ENCODE results near the gene SKI.
"Not testable (repeated sequence)": the region's sequence is repeated elsewhere in the genome, so short reads cannot be mapped to it uniquely, and the experiment has no call there.

SKI gene

GRCh38 chr1:2322065-2322571 lies 94.0 kb downstream of the SKI start:
- POLR2A ChIA-PET = no interaction called here
- CTCF ChIA-PET = no interaction called here
- TF ChIP-seq, protein P1, sequence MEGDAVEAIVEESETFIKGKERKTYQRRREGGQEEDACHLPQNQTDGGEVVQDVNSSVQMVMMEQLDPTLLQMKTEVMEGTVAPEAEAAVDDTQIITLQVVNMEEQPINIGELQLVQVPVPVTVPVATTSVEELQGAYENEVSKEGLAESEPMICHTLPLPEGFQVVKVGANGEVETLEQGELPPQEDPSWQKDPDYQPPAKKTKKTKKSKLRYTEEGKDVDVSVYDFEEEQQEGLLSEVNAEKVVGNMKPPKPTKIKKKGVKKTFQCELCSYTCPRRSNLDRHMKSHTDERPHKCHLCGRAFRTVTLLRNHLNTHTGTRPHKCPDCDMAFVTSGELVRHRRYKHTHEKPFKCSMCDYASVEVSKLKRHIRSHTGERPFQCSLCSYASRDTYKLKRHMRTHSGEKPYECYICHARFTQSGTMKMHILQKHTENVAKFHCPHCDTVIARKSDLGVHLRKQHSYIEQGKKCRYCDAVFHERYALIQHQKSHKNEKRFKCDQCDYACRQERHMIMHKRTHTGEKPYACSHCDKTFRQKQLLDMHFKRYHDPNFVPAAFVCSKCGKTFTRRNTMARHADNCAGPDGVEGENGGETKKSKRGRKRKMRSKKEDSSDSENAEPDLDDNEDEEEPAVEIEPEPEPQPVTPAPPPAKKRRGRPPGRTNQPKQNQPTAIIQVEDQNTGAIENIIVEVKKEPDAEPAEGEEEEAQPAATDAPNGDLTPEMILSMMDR (IDR thresholded peaks at IDR 0.05; ENCODE audit: control extremely low read depth, extremely low read depth, low read depth, missing control alignments) = no peak
- DNase-seq (ENCODE audit: extremely low spot score) = no peak

- no peak for DNase-seq (ENCODE audit: extremely low spot score)
- POLR2A ChIA-PET = no interaction called here
- CTCF ChIA-PET = no interaction called here
Observed at GRCh38 chr1:2322581-2323211, 94.6 kb downstream of the SKI start.

GRCh38 chr1:2323451-2323974 lies 95.4 kb downstream of the SKI start:
- POLR2A ChIA-PET = no interaction called here

More at GRCh38 chr1:2322581-2323211, 94.6 kb downstream of the SKI start:
- TF ChIP-seq, protein P1 (IDR thresholded peaks at IDR 0.05; ENCODE audit: control extremely low read depth, extremely low read depth, low read depth, missing control alignments) = no peak

GRCh38 chr1:2324553-2325366 lies 96.6 kb downstream of the SKI start:
- TF ChIP-seq, protein P1 (IDR thresholded peaks at IDR 0.05; ENCODE audit: control extremely low read depth, extremely low read depth, low read depth, missing control alignments) = no peak
- ChIA-PET CTCF (no interaction called here), POLR2A (no interaction called here)
- no peak for DNase-seq (ENCODE audit: extremely low spot score)

More at GRCh38 chr1:2323451-2323974, 95.4 kb downstream of the SKI start:
- DNase-seq (ENCODE audit: extremely low spot score) = no peak
- TF ChIP-seq, protein P1 (IDR thresholded peaks at IDR 0.05; ENCODE audit: control extremely low read depth, extremely low read depth, low read depth, missing control alignments) = no peak
- CTCF ChIA-PET = no interaction called here

GRCh38 chr1:2326524-2326923 lies 98.4 kb downstream of the SKI start:
- TF ChIP-seq, protein P1 (IDR thresholded peaks at IDR 0.05; ENCODE audit: control extremely low read depth, extremely low read depth, low read depth, missing control alignments) = no peak
- ChIA-PET POLR2A (no interaction called here), CTCF (no interaction called here)
- DNase-seq (ENCODE audit: extremely low spot score) = no peak

DNA sequence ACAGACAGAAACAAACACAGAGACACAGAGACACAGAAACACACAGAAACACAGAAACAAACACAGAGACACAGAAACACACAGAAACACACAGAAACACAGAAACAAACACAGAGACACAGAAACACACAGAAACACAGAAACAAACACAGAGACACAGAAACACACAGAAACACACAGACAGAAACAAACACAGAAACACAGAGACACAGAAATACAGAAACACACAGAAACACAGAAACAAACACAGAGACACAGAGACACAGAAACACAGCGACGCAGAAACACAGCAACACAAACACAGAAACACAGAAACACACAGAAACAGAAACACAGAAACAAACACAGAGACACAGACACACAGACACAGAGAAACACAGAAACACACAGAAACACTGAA lies 99.0 kb downstream of the SKI start:
- POLR2A ChIA-PET; DNase-seq (ENCODE audit: extremely low spot score); CTCF ChIA-PET: not testable (repeated sequence)

GRCh38 chr1:2327841-2328240 lies 99.7 kb downstream of the SKI start:
- ChIA-PET POLR2A (no interaction called here), CTCF (no interaction called here)
- TF ChIP-seq, protein P1 (IDR thresholded peaks at IDR 0.05; ENCODE audit: control extremely low read depth, extremely low read depth, low read depth, missing control alignments) = no peak
- no peak for DNase-seq (ENCODE audit: extremely low spot score)
